Measurements from ENCODE around the gene PHLDA3. TPM values are rescaled to one million over a fixed set of nuclear protein-coding genes. Genes with fewer than 3 reads are reported as not detected.

The PHLDA3 gene
- polyA plus RNA-seq, 2 of the 4 experiments (the other 2 are of a cell fraction), result 40.5 to 91.1 TPM

DNA sequence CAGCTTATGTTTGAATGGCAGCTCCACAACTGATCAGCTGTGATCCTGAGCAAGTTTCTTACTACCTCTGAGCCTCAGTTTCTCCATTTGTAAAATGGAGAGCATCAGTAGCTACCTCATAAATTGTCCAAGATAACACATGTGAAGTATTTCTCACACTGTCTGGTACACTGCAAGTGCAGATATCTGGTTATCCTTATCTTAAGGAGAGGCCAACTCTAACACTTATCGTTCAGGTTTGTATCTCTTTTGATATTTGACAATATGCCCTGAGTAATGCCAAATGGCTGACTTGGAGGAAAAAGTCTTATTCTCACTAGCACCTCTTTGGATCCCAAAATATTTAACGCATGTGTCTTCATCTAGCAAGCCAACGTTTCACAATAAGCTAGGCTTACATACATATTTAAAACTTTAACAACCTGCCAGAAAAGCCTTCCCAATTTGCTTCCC, 35.2 kb upstream of the PHLDA3 start (continued):
- TF ChIP-seq HOXA7 (CRISPR knock-in tag; IDR thresholded peaks at IDR 0.05), result 0 out of 2 replicates have a peak, but pooled peaks have one; percentile 59
- TF ChIP-seq EP300 (IDR thresholded peaks at IDR 0.05), result no peak
- no peak for TF ChIP-seq REST (IDR thresholded peaks at IDR 0.05)
- no peak for TF ChIP-seq RFX5 (IDR thresholded peaks at IDR 0.05)
- no peak for TF ChIP-seq CTCF (IDR thresholded peaks at IDR 0.05)
- no peak for TF ChIP-seq E2F6 (IDR thresholded peaks at IDR 0.05; ENCODE audit: borderline replicate concordance, low read depth)
- TF ChIP-seq FOSL2 (IDR thresholded peaks at IDR 0.05), result no peak
- TF ChIP-seq FOSL2 (CRISPR knock-in tag; IDR thresholded peaks at IDR 0.05), result no peak
- 0 out of 2 replicates have a peak, but pooled peaks have one; percentile 39 for TF ChIP-seq FOSB (CRISPR knock-in tag; IDR thresholded peaks at IDR 0.05)
- no peak for TF ChIP-seq MAFK (IDR thresholded peaks at IDR 0.05; ENCODE audit: partially characterized antibody)
- TF ChIP-seq TFCP2L1 (CRISPR knock-in tag; IDR thresholded peaks at IDR 0.05), result no peak
- no peak for TF ChIP-seq FOXS1 (CRISPR knock-in tag; IDR thresholded peaks at IDR 0.05)
- TF ChIP-seq, protein P1, sequence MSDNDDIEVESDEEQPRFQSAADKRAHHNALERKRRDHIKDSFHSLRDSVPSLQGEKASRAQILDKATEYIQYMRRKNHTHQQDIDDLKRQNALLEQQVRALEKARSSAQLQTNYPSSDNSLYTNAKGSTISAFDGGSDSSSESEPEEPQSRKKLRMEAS (IDR thresholded peaks at IDR 0.05), result no peak
- TF ChIP-seq CHD4 (IDR thresholded peaks at IDR 0.05; ENCODE audit: borderline replicate concordance), result no peak
- TF ChIP-seq JUNB (IDR thresholded peaks at IDR 0.05), result no peak
- no peak for TF ChIP-seq CHD2 (IDR thresholded peaks at IDR 0.05; ENCODE audit: low read length, partially characterized antibody)
- TF ChIP-seq PHF8 (IDR thresholded peaks at IDR 0.05; ENCODE audit: borderline replicate concordance, low read depth), result no peak
- no peak for TF ChIP-seq KDM5A (IDR thresholded peaks at IDR 0.05)
- TF ChIP-seq NR3C1 (IDR thresholded peaks at IDR 0.05), result no peak
- TF ChIP-seq, protein P2, sequence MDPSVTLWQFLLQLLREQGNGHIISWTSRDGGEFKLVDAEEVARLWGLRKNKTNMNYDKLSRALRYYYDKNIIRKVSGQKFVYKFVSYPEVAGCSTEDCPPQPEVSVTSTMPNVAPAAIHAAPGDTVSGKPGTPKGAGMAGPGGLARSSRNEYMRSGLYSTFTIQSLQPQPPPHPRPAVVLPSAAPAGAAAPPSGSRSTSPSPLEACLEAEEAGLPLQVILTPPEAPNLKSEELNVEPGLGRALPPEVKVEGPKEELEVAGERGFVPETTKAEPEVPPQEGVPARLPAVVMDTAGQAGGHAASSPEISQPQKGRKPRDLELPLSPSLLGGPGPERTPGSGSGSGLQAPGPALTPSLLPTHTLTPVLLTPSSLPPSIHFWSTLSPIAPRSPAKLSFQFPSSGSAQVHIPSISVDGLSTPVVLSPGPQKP (IDR thresholded peaks at IDR 0.05; ENCODE audit: low read depth, low read length), result no peak
- TF ChIP-seq POLR2AphosphoS2 (conservative IDR thresholded peaks at IDR 0.05; ENCODE audit: low read length), result no peak
- TF ChIP-seq USF2 (IDR thresholded peaks at IDR 0.05), result no peak
- no peak for TF ChIP-seq ZNF302 (CRISPR knock-in tag; IDR thresholded peaks at IDR 0.05)
- no peak for TF ChIP-seq MAZ (IDR thresholded peaks at IDR 0.05; ENCODE audit: borderline replicate concordance, low read depth, low read length)
- no peak for TF ChIP-seq CBX2 (IDR thresholded peaks at IDR 0.05; ENCODE audit: borderline replicate concordance, low read depth)
- TF ChIP-seq HOXB5 (CRISPR knock-in tag; IDR thresholded peaks at IDR 0.05), result 0 out of 2 replicates have a peak, but pooled peaks have one; percentile 29
- 0 out of 2 replicates have a peak, but pooled peaks have one; percentile 53 for TF ChIP-seq HEYL (CRISPR knock-in tag; IDR thresholded peaks at IDR 0.05)

All from A549 (cell line).